ENCODE data around the gene NHSL2.

- TF ChIP-seq CTCF (IDR thresholded peaks at IDR 0.05) (no peak), EZH2 (IDR thresholded peaks at IDR 0.05) (no peak), EZH2phosphoT487 (IDR thresholded peaks at IDR 0.05) (no peak)
These were observed 127.4 kb downstream of the NHSL2 start for GRCh38 chrX:72038016-72038415.
